ENCODE results near the gene PCLO.
"Not testable (repeated sequence)": the region's sequence is repeated elsewhere in the genome, so short reads cannot be mapped to it uniquely, and the experiment has no call there.

PCLO gene

GRCh38 chr7:83038787-83039186 lies 123.9 kb downstream of the PCLO start:
- DNase-seq, result no peak

- DNase-seq, result no peak
These were observed 125.8 kb downstream of the PCLO start for GRCh38 chr7:83036721-83037380.

GRCh38 chr7:83036130-83036529 lies 126.6 kb downstream of the PCLO start:
- no peak for DNase-seq

GRCh38 chr7:83032195-83032594 lies 130.5 kb downstream of the PCLO start:
- no peak for DNase-seq

GRCh38 chr7:83023817-83024665 lies 138.6 kb downstream of the PCLO start:
- DNase-seq, result not testable (repeated sequence)

GRCh38 chr7:83021032-83021431 lies 141.7 kb downstream of the PCLO start:
- no peak for DNase-seq

GRCh38 chr7:83020161-83020560 lies 142.5 kb downstream of the PCLO start:
- DNase-seq, result no peak

GRCh38 chr7:83015916-83016315 lies 146.8 kb downstream of the PCLO start:
- no peak for DNase-seq

GRCh38 chr7:83014546-83014945 lies 148.1 kb downstream of the PCLO start:
- DNase-seq, result no peak

GRCh38 chr7:83011954-83012353 lies 150.7 kb downstream of the PCLO start:
- DNase-seq, result no peak

- DNase-seq, result no peak
These were observed 157.3 kb downstream of the PCLO start for GRCh38 chr7:83005410-83005809.

GRCh38 chr7:83001362-83002040 lies 161.2 kb downstream of the PCLO start:
- DNase-seq, result no peak

- no peak for DNase-seq
These were observed 164.2 kb downstream of the PCLO start for GRCh38 chr7:82998436-82998835.

GRCh38 chr7:82985144-82985802 lies 177.4 kb downstream of the PCLO start:
- no peak for DNase-seq

- DNase-seq, result no peak
These were observed 182.4 kb downstream of the PCLO start for GRCh38 chr7:82980130-82980788.

- DNase-seq, result no peak
These were observed 186.7 kb downstream of the PCLO start for GRCh38 chr7:82975811-82976468.

GRCh38 chr7:82972135-82972534 lies 190.5 kb downstream of the PCLO start:
- no peak for DNase-seq

GRCh38 chr7:82965088-82966036 lies 197.3 kb downstream of the PCLO start:
- no peak for DNase-seq

- no peak for DNase-seq
These were observed 198.4 kb downstream of the PCLO start for GRCh38 chr7:82964150-82964882.

GRCh38 chr7:82961240-82961639 lies 201.4 kb downstream of the PCLO start:
- DNase-seq, result no peak

Data from activated CD4-positive, alpha-beta T cell treated with anti-CD3 and anti-CD28 coated beads, Interleukin-2, Interleukin-6, amounts not matched to agents 100 ng/mL and 50 ng/mL, durations not matched to agents 16 hours and 8 hours (primary cell).